Keratinocyte (primary cell): ENCODE results near the gene CXCR2.

Experiments
- EZH2 ChIP-seq: IDR thresholded peaks from one replicate; pipeline ENCODE4 v1.6.1; 2012; ENCODE audit warnings: inconsistent platforms, mild to moderate bottlenecking, low read length, moderate library complexity
- TF ChIP-seq, protein P1 (sequence below), 3 experiments: IDR thresholded peaks in 1 of 3; conservative IDR thresholded peaks in 1 of 3; optimal IDR thresholded peaks in 1 of 3; 2 replicates in 2 of 3; 3 replicates in 1 of 3; pipeline versions ENCODE3 to v1.5.1; 2011; ENCODE audit warnings: low read length in 3 of 3, mild to moderate bottlenecking in 3 of 3, moderate library complexity in 2 of 3, control low read depth in 1 of 3, inconsistent platforms in 1 of 3; ENCODE audit not compliant: insufficient read depth in 2 of 3; ENCODE audit errors: extremely low read depth in 1 of 3

GRCh38 chr2:218149848-218150440 lies 24.1 kb downstream of the CXCR2 start:
- TF ChIP-seq, protein P1, sequence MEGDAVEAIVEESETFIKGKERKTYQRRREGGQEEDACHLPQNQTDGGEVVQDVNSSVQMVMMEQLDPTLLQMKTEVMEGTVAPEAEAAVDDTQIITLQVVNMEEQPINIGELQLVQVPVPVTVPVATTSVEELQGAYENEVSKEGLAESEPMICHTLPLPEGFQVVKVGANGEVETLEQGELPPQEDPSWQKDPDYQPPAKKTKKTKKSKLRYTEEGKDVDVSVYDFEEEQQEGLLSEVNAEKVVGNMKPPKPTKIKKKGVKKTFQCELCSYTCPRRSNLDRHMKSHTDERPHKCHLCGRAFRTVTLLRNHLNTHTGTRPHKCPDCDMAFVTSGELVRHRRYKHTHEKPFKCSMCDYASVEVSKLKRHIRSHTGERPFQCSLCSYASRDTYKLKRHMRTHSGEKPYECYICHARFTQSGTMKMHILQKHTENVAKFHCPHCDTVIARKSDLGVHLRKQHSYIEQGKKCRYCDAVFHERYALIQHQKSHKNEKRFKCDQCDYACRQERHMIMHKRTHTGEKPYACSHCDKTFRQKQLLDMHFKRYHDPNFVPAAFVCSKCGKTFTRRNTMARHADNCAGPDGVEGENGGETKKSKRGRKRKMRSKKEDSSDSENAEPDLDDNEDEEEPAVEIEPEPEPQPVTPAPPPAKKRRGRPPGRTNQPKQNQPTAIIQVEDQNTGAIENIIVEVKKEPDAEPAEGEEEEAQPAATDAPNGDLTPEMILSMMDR (optimal IDR thresholded peaks at IDR 0.05 in 1 of 3, IDR thresholded peaks at IDR 0.05 in 1 of 3, conservative IDR thresholded peaks at IDR 0.05 in 1 of 3; ENCODE audit: extremely low read depth in 1 of 3, insufficient read depth in 2 of 3, low read length in 3 of 3) = no peak
- no peak for TF ChIP-seq EZH2
